Left lung (tissue), 10 donors: ENCODE measurements around the gene RNF10. TPM values are rescaled to one million over a fixed set of nuclear protein-coding genes. Genes with fewer than 3 reads are reported as not detected.

ENCODE experiments used
- ATAC-seq: fragments of 200-7000 bp; cut with Tn5 transposase; one replicate; pipeline ENCODE4 v1.9.1; 2020; ENCODE audit warnings: moderate library complexity
- DNase-seq, 4 donors: peaks; one replicate each; pipeline ENCODE4 v3.0.0-alpha.2; 2013 to 2020
- H3K27ac ChIP-seq, 2 donors: fragments of 200-600 bp; sonication (generic) in 1 of 2; one replicate each; pipeline versions ENCODE4 v1.5.0 to v1.8.0; 2020 to 2021
- H3K27me3 ChIP-seq, 2 donors: fragments of 200-600 bp; sonication (generic) in 1 of 2; one replicate each; pipeline versions ENCODE4 v1.5.0 to v1.8.0; 2020 to 2021
- H3K36me3 ChIP-seq, 2 donors: fragments of 200-600 bp; sonication (generic) in 1 of 2; one replicate each; pipeline versions ENCODE4 v1.5.0 to v1.8.0; 2020 to 2021
- H3K4me1 ChIP-seq, 2 donors: fragments of 200-600 bp; one replicate each; pipeline ENCODE4 v1.8.0; 2021
- H3K4me3 ChIP-seq, 2 donors: fragments of 200-600 bp; sonication (generic) in 1 of 2; one replicate each; pipeline versions ENCODE4 v1.5.0 to v1.8.0; 2020 to 2021; ENCODE audit warnings: mild to moderate bottlenecking in 1 of 2
- H3K9me3 ChIP-seq, 2 donors: fragments of 200-600 bp; sonication (generic) in 1 of 2; one replicate each; pipeline versions ENCODE4 v1.5.0 to v1.8.0; 2020 to 2021
- CTCF ChIP-seq, 2 donors: fragments of 200-600 bp; sonication (generic) in 1 of 2; IDR thresholded peaks; one replicate each; pipeline versions ENCODE4 v1.5.0 to v1.8.0; 2021; ENCODE audit warnings: antibody characterized with exemption in 2 of 2
- intact Hi-C, 2 donors: fragments of 100-400 bp; cut with DNase I; formaldehyde crosslinking; loops; one replicate each; pipeline versions ENCODE4 v1.11.2 to v1.14.2; 2022
- polyA plus RNA-seq, 6 donors: library from polyadenylated mRNA; unstranded; fragments of 120-200 nt; gene quantifications; one replicate each; pipeline ENCODE4 v1.2.1, GENCODE V29; 2013; ENCODE audit not compliant: insufficient read length in 6 of 6
- total RNA-seq, 2 donors: library from RNA; stranded (reverse); fragmentation: NEBNext Ultra II Directional; extraction: Animal tissue kit (Norgen Biotek cat#: 25700); gene quantifications; one replicate each; pipeline ENCODE4 v1.2.1, GENCODE V29; 2021
- donor health status: DM: no; HTN: yes; CAD: no.
- donor health status: DM: no; HTN: no; CAD: no.

Gene RNF10
- total and polyA plus RNA-seq, 8 donors, result 155 to 251 (median 219) TPM

GRCh38 chr12:120542166-120542565 is 8.0 kb downstream of the RNF10 start:
- H3K4me3 ChIP-seq, result no peak overlapping the region
- TF ChIP-seq CTCF (IDR thresholded peaks at IDR 0.05), result no peak
- DNase-seq (no peak), ATAC-seq (no peak)
- peaks cover 32 to 87% of the 10 kb centered on the region in 2 donors for H3K4me1 ChIP-seq
- H3K9me3 ChIP-seq, result no peaks in the 10 kb centered on the region
- peaks cover 3 to 33% of the 10 kb centered on the region in 2 donors for H3K36me3 ChIP-seq
- H3K27ac ChIP-seq, result no peak overlapping the region
- intact Hi-C loops, result no loop called here
- H3K27me3 ChIP-seq, result no peaks in the 10 kb centered on the region

DNA sequence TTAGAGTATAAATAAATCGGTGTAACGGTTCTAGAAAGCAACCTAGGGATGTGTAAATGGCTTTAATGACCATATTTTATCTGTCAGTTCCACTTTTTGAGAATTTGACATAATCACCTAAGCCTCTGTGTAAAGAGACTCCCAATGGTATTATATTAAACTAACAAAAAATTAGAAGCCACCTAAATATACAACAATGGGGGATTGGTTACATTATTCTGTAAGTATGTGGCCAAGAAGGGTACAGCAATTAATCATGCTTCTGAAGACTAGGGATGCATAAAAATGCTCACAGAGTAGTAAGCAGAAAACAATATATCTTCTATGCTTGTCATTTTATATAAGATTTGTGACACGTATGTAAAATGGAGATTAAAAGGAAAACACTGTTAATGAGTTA is 10.5 kb downstream of the RNF10 start:
- intact Hi-C loops, result no loop called here
- ATAC-seq, result no peak
- peaks cover 3 to 58% of the 10 kb centered on the region in 2 donors for H3K36me3 ChIP-seq
- no peak overlapping the region for H3K27ac ChIP-seq
- H3K9me3 ChIP-seq, result no peaks in the 10 kb centered on the region
- DNase-seq, result no peak
- TF ChIP-seq CTCF (IDR thresholded peaks at IDR 0.05), result no peak
- peaks cover 14 to 83% of the 10 kb centered on the region in 2 donors for H3K4me1 ChIP-seq
- H3K27me3 ChIP-seq, result no peaks in the 10 kb centered on the region
- no peak overlapping the region for H3K4me3 ChIP-seq

GRCh38 chr12:120546050-120546386 is 11.9 kb downstream of the RNF10 start:
- no peak overlapping the region for H3K4me3 ChIP-seq
- peaks cover 23 to 83% of the 10 kb centered on the region in 2 donors for H3K4me1 ChIP-seq
- H3K27me3 ChIP-seq, result no peaks in the 10 kb centered on the region
- no peaks in the 10 kb centered on the region for H3K9me3 ChIP-seq
- H3K36me3 ChIP-seq, result peaks cover 3 to 64% of the 10 kb centered on the region in 2 donors
- DNase-seq (no peak), ATAC-seq (no peak)
- TF ChIP-seq CTCF (IDR thresholded peaks at IDR 0.05), result no peak
- intact Hi-C loops, result no loop called here
- H3K27ac ChIP-seq, result no peak overlapping the region

DNA sequence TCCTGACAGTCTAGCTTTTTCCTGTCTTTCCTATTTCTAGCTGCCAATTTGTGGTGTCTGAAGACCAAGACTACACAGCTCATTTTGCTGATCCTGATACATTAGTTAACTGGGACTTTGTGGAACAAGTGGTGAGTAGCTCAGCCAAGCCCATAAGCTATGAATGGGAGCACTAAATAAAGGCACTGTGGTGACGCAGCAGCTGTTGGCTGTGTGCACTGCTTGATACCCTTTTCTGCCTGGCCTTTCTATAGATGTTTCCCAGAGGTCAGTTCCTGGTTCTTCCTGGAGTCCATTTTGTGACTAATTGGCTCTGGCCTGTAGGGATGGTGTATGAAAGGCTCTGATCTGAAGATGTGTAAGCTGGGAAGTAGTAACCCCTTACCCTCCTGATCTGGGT is 20.5 kb downstream of the RNF10 start:
- H3K4me3 ChIP-seq, result no peak overlapping the region
- H3K9me3 ChIP-seq, result no peaks in the 10 kb centered on the region
- peaks cover 8 to 75% of the 10 kb centered on the region in 2 donors for H3K36me3 ChIP-seq
- H3K4me1 ChIP-seq, result peaks cover 14 to 45% of the 10 kb centered on the region in 2 donors
- ATAC-seq, result no peak
- intact Hi-C loops, result no loop called here
- DNase-seq, result no peak
- no peaks in the 10 kb centered on the region for H3K27me3 ChIP-seq
- no peak overlapping the region for H3K27ac ChIP-seq
- TF ChIP-seq CTCF (IDR thresholded peaks at IDR 0.05), result no peak

GRCh38 chr12:120557589-120557988 is 23.4 kb downstream of the RNF10 start:
- ATAC-seq (no peak), DNase-seq (no peak)
- no peaks in the 10 kb centered on the region for H3K9me3 ChIP-seq
- intact Hi-C loops, result no loop called here
- no peaks in the 10 kb centered on the region for H3K27me3 ChIP-seq
- H3K4me3 ChIP-seq, result no peak overlapping the region
- peaks cover 0 to 16% of the 10 kb centered on the region in 2 donors for H3K4me1 ChIP-seq
- no peak for TF ChIP-seq CTCF (IDR thresholded peaks at IDR 0.05)
- H3K27ac ChIP-seq, result no peak overlapping the region
- peaks cover 8 to 98% of the 10 kb centered on the region in 2 donors for H3K36me3 ChIP-seq
